HUES6 (cell line): ENCODE data around the gene SIL1.

ENCODE experiments used
- H3K27ac ChIP-seq: 2 replicates; pipeline ENCODE4 v1.7.0; 2013; ENCODE audit warnings: low read depth, mild to moderate bottlenecking, low read length, inconsistent platforms
- H3K27me3 ChIP-seq: 2 replicates; pipeline ENCODE4 v1.6.1; 2013; ENCODE audit warnings: low read length; ENCODE audit not compliant: control insufficient read depth, insufficient read depth
- H3K36me3 ChIP-seq: 2 replicates; pipeline ENCODE4 v1.6.1; 2013; ENCODE audit warnings: low read length; ENCODE audit not compliant: control insufficient read depth, insufficient read depth
- H3K4me1 ChIP-seq: 2 replicates; pipeline ENCODE4 v1.6.1; 2013; ENCODE audit warnings: low read length; ENCODE audit not compliant: control insufficient read depth, insufficient read depth
- H3K4me3 ChIP-seq: 2 replicates; pipeline ENCODE4 v1.5.1; 2013; ENCODE audit warnings: low read depth, low read length
- H3K9ac ChIP-seq: one replicate; pipeline ENCODE4 v1.6.1; 2013; ENCODE audit warnings: mild to moderate bottlenecking, low read length
- H3K9me3 ChIP-seq: 2 replicates; pipeline ENCODE4 v1.6.1; 2013; ENCODE audit warnings: low read depth, low read length; ENCODE audit not compliant: control insufficient read depth, insufficient read depth

SIL1 gene

GRCh38 chr5:138953387-138954256 lies 244.5 kb downstream of the SIL1 start:
- Histone ChIP-seq H3K4me1 (peaks cover 29% of the 10 kb centered on the region), H3K9me3 (no peaks in the 10 kb centered on the region), H3K9ac (no peak overlapping the region), H3K36me3 (no peaks in the 10 kb centered on the region), H3K27ac (no peak overlapping the region), H3K4me3 (no peak overlapping the region), H3K27me3 (no peaks in the 10 kb centered on the region)

- Histone ChIP-seq H3K9me3 (no peaks in the 10 kb centered on the region), H3K27ac (no peak overlapping the region), H3K9ac (no peak overlapping the region), H3K27me3 (no peaks in the 10 kb centered on the region), H3K4me3 (no peak overlapping the region), H3K36me3 (no peaks in the 10 kb centered on the region), H3K4me1 (peaks cover 35% of the 10 kb centered on the region)
Measured at GRCh38 chr5:138952962-138953361, 245.2 kb downstream of the SIL1 start.

- peaks cover 35% of the 10 kb centered on the region for H3K4me1 ChIP-seq
Measured at GRCh38 chr5:138951986-138952735, 246.0 kb downstream of the SIL1 start.

GRCh38 chr5:138951091-138951985 lies 246.8 kb downstream of the SIL1 start:
- Histone ChIP-seq H3K4me3 (no peak overlapping the region), H3K9me3 (no peaks in the 10 kb centered on the region), H3K9ac (no peak overlapping the region), H3K27ac (no peak overlapping the region), H3K36me3 (no peaks in the 10 kb centered on the region), H3K27me3 (no peaks in the 10 kb centered on the region), H3K4me1 (peaks cover 35% of the 10 kb centered on the region)

More at GRCh38 chr5:138951986-138952735, 246.0 kb downstream of the SIL1 start:
- H3K9ac ChIP-seq, result no peak overlapping the region
- no peak overlapping the region for H3K4me3 ChIP-seq
- no peaks in the 10 kb centered on the region for H3K36me3 ChIP-seq
- no peaks in the 10 kb centered on the region for H3K27me3 ChIP-seq
- no peaks in the 10 kb centered on the region for H3K9me3 ChIP-seq
- H3K27ac ChIP-seq, result no peak overlapping the region

- Histone ChIP-seq H3K9ac (no peak overlapping the region), H3K36me3 (no peaks in the 10 kb centered on the region), H3K4me1 (peaks cover 40% of the 10 kb centered on the region), H3K9me3 (no peaks in the 10 kb centered on the region), H3K4me3 (no peak overlapping the region), H3K27ac (no peak overlapping the region), H3K27me3 (no peaks in the 10 kb centered on the region)
Measured at GRCh38 chr5:138950421-138951031, 247.6 kb downstream of the SIL1 start.

GRCh38 chr5:138949988-138950387 lies 248.2 kb downstream of the SIL1 start:
- H3K27me3 ChIP-seq, result no peaks in the 10 kb centered on the region
- no peak overlapping the region for H3K9ac ChIP-seq
- no peaks in the 10 kb centered on the region for H3K36me3 ChIP-seq
- no peaks in the 10 kb centered on the region for H3K9me3 ChIP-seq
- no peak overlapping the region for H3K27ac ChIP-seq
- H3K4me1 ChIP-seq, result peaks cover 39% of the 10 kb centered on the region
- H3K4me3 ChIP-seq, result no peak overlapping the region

- H3K36me3 ChIP-seq, result no peaks in the 10 kb centered on the region
- H3K4me1 ChIP-seq, result peaks cover 31% of the 10 kb centered on the region
- H3K27ac ChIP-seq, result no peak overlapping the region
- H3K4me3 ChIP-seq, result no peak overlapping the region
- H3K27me3 ChIP-seq, result no peaks in the 10 kb centered on the region
- H3K9ac ChIP-seq, result no peak overlapping the region
- no peaks in the 10 kb centered on the region for H3K9me3 ChIP-seq
Measured at GRCh38 chr5:138949223-138949574, 249.0 kb downstream of the SIL1 start.

- H3K27me3 ChIP-seq, result no peaks in the 10 kb centered on the region
Measured at GRCh38 chr5:138948471-138949222, 249.5 kb downstream of the SIL1 start.

GRCh38 chr5:138947780-138948179 lies 250.4 kb downstream of the SIL1 start:
- H3K36me3 ChIP-seq, result no peaks in the 10 kb centered on the region
- H3K27ac ChIP-seq, result no peak overlapping the region
- H3K27me3 ChIP-seq, result no peaks in the 10 kb centered on the region
- H3K4me1 ChIP-seq, result peaks cover 22% of the 10 kb centered on the region
- no peaks in the 10 kb centered on the region for H3K9me3 ChIP-seq
- no peak overlapping the region for H3K4me3 ChIP-seq
- no peak overlapping the region for H3K9ac ChIP-seq

More at GRCh38 chr5:138948471-138949222, 249.5 kb downstream of the SIL1 start:
- H3K9me3 ChIP-seq, result no peaks in the 10 kb centered on the region
- H3K4me1 ChIP-seq, result peaks cover 27% of the 10 kb centered on the region
- H3K36me3 ChIP-seq, result no peaks in the 10 kb centered on the region
- H3K9ac ChIP-seq, result no peak overlapping the region
- H3K27ac ChIP-seq, result no peak overlapping the region
- no peak overlapping the region for H3K4me3 ChIP-seq
